Measurements from ENCODE around the gene BMI1. TPM values are rescaled to one million over a fixed set of nuclear protein-coding genes. Genes with fewer than 3 reads are reported as not detected.

Gene BMI1
- total RNA-seq, 1 experiment from 2014 or later = 6.8 TPM

DNA sequence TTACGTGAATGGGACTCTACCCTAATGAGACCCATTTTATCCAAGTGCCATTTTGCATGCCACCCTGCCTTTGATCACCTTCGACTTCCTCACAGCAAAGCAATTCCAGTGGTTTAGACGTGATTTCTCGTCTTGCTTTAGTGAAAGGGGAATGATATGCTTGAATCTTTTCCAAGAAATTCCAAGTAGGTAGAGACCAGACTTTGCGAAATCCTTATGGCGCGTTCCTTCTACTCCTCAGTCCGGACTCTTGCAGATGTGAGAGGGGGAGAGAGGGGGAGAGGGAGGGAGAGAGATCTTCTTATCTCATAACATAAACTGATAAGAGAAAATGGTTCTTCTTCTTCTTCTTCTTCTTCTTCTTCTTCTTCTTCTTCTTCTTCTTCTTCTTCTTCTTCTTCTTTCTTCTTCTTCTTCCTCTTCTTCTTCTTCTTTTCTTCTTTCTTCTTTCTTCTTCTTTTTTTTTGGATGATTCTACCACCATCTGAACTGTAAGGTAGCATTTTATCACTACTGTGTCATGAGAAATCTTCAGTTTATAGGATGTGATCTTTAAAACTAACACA, 25.3 kb downstream of the BMI1 start:
- H3K4me1 Mint-ChIP-seq = peaks cover 0 to 14% of the 10 kb centered on the region in 2 experiments; a peak in 3 of 4 replicates
- Histone ChIP-seq H3K79me2 (ENCODE audit: insufficient read depth, low read length) (no peaks in the 10 kb centered on the region), H3K9me3 (ENCODE audit: control insufficient read depth, low read depth, low read length) (no peaks in the 10 kb centered on the region), H2AFZ (ENCODE audit: low read length) (no peak overlapping the region), H3K27ac (ENCODE audit: insufficient read length, low read depth, low read length) (no peak overlapping the region), H2BK15ac (ENCODE audit: low read depth, low read length) (no peak overlapping the region), H2BK12ac (ENCODE audit: insufficient read length, low read depth, low read length) (no peak overlapping the region), H2BK120ac (ENCODE audit: low read depth, low read length, poor library complexity, severe bottlenecking) (no peak overlapping the region), H3K18ac (ENCODE audit: insufficient read length, low read depth, low read length) (no peak overlapping the region), H4K5ac (ENCODE audit: insufficient read length, low read depth, low read length) (no peak overlapping the region), H3K14ac (ENCODE audit: insufficient read depth, low read length) (no peak overlapping the region), H3K79me1 (ENCODE audit: insufficient read depth, low read depth, low read length, poor library complexity, severe bottlenecking) (no peaks in the 10 kb centered on the region), H3K23me2 (ENCODE audit: insufficient read length, low read depth, low read length, poor library complexity, severe bottlenecking) (peaks cover 9% of the 10 kb centered on the region), H2BK20ac (ENCODE audit: low read depth, low read length, poor library complexity, severe bottlenecking) (no peak overlapping the region), H2AK5ac (ENCODE audit: insufficient read length, low read length) (no peak overlapping the region), H3K4me1 (ENCODE audit: insufficient read depth, low read length) (peaks cover 4% of the 10 kb centered on the region; the same call in 1 of the 2 replicates), H3K56ac (ENCODE audit: insufficient read length, low read depth, low read length) (no peak overlapping the region), H4K20me1 (ENCODE audit: control insufficient read depth, insufficient read depth, insufficient read length) (no peaks in the 10 kb centered on the region), H2BK5ac (ENCODE audit: insufficient read length, low read length) (no peak overlapping the region), H4K91ac (ENCODE audit: insufficient read length, low read depth, low read length) (no peak overlapping the region), H3K4me2 (ENCODE audit: insufficient read depth, insufficient read length, low read length) (peak overlapping the region; percentile 95), H4K8ac (replicated peaks; ENCODE audit: insufficient read length, low read depth, low read length) (no peak overlapping the region), H3K27me3 (ENCODE audit: insufficient read depth, low read length) (peaks cover 45% of the 10 kb centered on the region), H3K4ac (ENCODE audit: low read depth, low read length) (no peak overlapping the region), H3T11ph (ENCODE audit: low read length) (no peak overlapping the region), H3K23ac (ENCODE audit: insufficient read length, low read depth, low read length) (no peak overlapping the region), H3K9ac (ENCODE audit: extremely low read depth, insufficient read length, low read length) (no peak overlapping the region)
- H3K36me3 Mint-ChIP-seq (ENCODE audit: insufficient read depth in 1 of 3, low read depth in 3 of 3) = no peaks in the 10 kb centered on the region; a peak in 1 of 7 replicates
- H3K9me3 Mint-ChIP-seq = peaks cover 0 to 5% of the 10 kb centered on the region in 2 experiments; a peak in 3 of 5 replicates
- DNase-seq = no peak
- TF ChIP-seq, protein P1, sequence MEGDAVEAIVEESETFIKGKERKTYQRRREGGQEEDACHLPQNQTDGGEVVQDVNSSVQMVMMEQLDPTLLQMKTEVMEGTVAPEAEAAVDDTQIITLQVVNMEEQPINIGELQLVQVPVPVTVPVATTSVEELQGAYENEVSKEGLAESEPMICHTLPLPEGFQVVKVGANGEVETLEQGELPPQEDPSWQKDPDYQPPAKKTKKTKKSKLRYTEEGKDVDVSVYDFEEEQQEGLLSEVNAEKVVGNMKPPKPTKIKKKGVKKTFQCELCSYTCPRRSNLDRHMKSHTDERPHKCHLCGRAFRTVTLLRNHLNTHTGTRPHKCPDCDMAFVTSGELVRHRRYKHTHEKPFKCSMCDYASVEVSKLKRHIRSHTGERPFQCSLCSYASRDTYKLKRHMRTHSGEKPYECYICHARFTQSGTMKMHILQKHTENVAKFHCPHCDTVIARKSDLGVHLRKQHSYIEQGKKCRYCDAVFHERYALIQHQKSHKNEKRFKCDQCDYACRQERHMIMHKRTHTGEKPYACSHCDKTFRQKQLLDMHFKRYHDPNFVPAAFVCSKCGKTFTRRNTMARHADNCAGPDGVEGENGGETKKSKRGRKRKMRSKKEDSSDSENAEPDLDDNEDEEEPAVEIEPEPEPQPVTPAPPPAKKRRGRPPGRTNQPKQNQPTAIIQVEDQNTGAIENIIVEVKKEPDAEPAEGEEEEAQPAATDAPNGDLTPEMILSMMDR (conservative IDR thresholded peaks at IDR 0.05) = no peak
- peaks cover 93% of the 10 kb centered on the region for H3K27me3 Mint-ChIP-seq (ENCODE audit: low read depth)
- peak overlapping the region; percentile 61 to 84 for H3K4me3 Mint-ChIP-seq
- H3K27ac Mint-ChIP-seq = no peak overlapping the region
- WGBS (ENCODE audit: extremely low coverage, insufficient read length, low lambda C conversion rate) = no CpG with 5 or more reads among the region's 8 CpGs
